OCI-LY3 (cell line): ENCODE measurements around the gene SLC17A2.
"Not testable (repeated sequence)": the region's sequence is repeated elsewhere in the genome, so short reads cannot be mapped to it uniquely, and the experiment has no call there.

Source experiments
- H2AFZ ChIP-seq: fragments of 200-600, 300-600 bp; shearing (Covaris generic); 2 replicates; pipeline ENCODE4 v1.6.0; 2014; ENCODE audit warnings: antibody characterized with exemption, low read depth, low read length
- H3K27ac ChIP-seq: fragments of 200-600, 300-600 bp; sonication (generic); 2 replicates; pipeline ENCODE4 v1.5.1; 2014; ENCODE audit warnings: mild to moderate bottlenecking, low read length, moderate library complexity, mixed read lengths
- H3K27me3 ChIP-seq: fragments of 200-600, 300-600 bp; sonication (generic); 2 replicates; pipeline ENCODE4 v1.6.1; 2014; ENCODE audit warnings: low read depth, low read length, mixed read lengths
- H3K36me3 ChIP-seq: fragments of 200-600, 300-600 bp; sonication (generic); replicated peaks from 2 replicates; pipeline ENCODE3; 2014; ENCODE audit warnings: low read depth, low read length, mixed read lengths
- H3K4me1 ChIP-seq: fragments of 300-600, 200-600 bp; sonication (generic); 2 replicates; pipeline ENCODE4 v1.6.1; 2014; ENCODE audit warnings: low read length, mixed read lengths
- H3K4me2 ChIP-seq: fragments of 200-600, 300-600 bp; sonication (generic); 2 replicates; pipeline ENCODE4 v1.6.1; 2014; ENCODE audit warnings: low read length, mixed read lengths
- H3K4me3 ChIP-seq: fragments of 300-600, 200-600 bp; sonication (generic); 2 replicates; pipeline ENCODE4 v1.5.1; 2014; ENCODE audit warnings: antibody characterized with exemption, mild to moderate bottlenecking, low read length, moderate library complexity
- H3K79me2 ChIP-seq: fragments of 300-600, 200-600 bp; shearing (Covaris generic); 2 replicates; pipeline ENCODE4 v1.6.1; 2014; ENCODE audit warnings: mild to moderate bottlenecking, low read length, mixed read lengths
- H3K9ac ChIP-seq: fragments of 300-600, 200-600 bp; shearing (Covaris generic); 2 replicates; pipeline ENCODE4 v1.6.0; 2014; ENCODE audit warnings: mild to moderate bottlenecking, low read length, moderate library complexity
- H3K9me3 ChIP-seq: fragments of 200-600, 300-600 bp; shearing (Covaris generic); 2 replicates; pipeline ENCODE4 v1.6.1; 2014; ENCODE audit warnings: low read length, mixed read lengths; ENCODE audit not compliant: insufficient read depth
- H4K20me1 ChIP-seq: fragments of 200-600, 300-600 bp; sonication (generic); 2 replicates; pipeline ENCODE4 v1.6.1; 2016; ENCODE audit warnings: low read length, mixed read lengths; ENCODE audit not compliant: insufficient read depth
- CTCF ChIP-seq: fragments of 200-600, 300-600 bp; sonication (generic); IDR thresholded peaks from 2 replicates; pipeline ENCODE4 v1.5.1; 2014; ENCODE audit warnings: antibody characterized with exemption, low read length, low read depth
- EZH2phosphoT487 ChIP-seq: fragments of 200-600 bp; shearing (Covaris generic); IDR thresholded peaks from 2 replicates; pipeline ENCODE4 v1.6.1; 2018; ENCODE audit warnings: antibody characterized with exemption, mixed run types, low read depth

Gene SLC17A2

DNA sequence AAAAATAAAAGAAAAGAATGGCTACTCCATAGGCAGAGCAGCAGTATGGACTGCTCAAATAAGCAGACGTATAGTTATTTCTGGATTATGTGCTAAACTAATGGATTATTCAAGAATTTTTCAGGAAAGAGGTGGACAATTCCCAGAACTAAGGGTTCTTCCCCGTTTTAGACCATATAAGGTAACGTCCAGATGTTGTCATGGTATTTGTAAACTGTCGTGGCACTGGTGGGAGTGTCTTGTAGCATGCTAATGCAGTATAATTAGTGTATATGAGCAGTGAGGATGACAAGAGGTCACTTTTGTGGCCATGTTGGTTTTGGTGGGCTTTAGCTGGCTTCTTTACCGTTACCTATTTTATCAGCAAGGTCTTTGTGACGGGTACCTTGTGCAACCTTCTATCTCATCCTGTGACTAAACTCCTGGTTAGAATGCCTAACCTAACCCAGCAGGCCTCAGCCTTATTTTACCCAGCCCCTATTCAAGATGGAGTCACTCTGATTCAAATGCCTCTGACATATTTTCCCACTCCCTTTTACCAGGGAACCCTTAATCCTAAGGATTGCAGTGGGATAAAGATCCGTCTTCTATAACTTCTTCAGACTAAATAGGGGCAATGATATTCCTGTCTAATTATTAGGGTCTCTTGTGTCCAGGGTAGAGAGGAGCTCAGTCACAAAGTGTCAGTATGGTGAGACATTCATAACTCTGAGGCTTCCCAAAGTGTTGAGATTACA lies 21.0 kb upstream of the SLC17A2 start:
- Histone ChIP-seq H3K36me3 (no peaks in the 10 kb centered on the region), H2AFZ (no peak overlapping the region), H3K79me2 (no peaks in the 10 kb centered on the region), H3K4me2 (no peak overlapping the region), H4K20me1 (no peaks in the 10 kb centered on the region), H3K4me1 (no peaks in the 10 kb centered on the region), H3K4me3 (no peak overlapping the region), H3K27me3 (no peaks in the 10 kb centered on the region), H3K27ac (no peak overlapping the region), H3K9ac (no peak overlapping the region), H3K9me3 (no peaks in the 10 kb centered on the region)
- no peak for TF ChIP-seq CTCF
- TF ChIP-seq EZH2phosphoT487, result no peak

DNA sequence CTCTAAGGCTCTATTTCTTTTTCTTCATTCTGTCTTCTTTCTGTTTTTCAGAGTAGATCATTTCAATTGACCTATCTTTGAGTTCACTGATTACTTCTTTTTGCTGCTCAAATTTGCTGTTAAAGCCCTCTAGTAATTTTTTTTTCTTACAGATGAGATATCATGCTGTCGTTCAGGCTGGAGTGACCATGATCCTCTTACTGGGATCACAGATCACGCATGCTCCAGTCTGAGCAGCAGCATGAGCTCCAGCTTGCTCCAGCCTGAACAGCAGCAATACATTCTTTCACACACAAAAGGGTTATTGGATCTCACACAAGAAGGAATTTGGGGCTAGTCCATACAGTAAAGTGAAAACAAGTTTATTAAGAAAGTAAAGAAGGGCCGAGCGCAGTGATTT lies 19.8 kb upstream of the SLC17A2 start:
- Histone ChIP-seq H3K9me3 (no peaks in the 10 kb centered on the region), H3K79me2 (no peaks in the 10 kb centered on the region), H3K4me1 (peaks cover 2% of the 10 kb centered on the region; the same call in 1 of the 2 replicates), H3K27me3 (no peaks in the 10 kb centered on the region), H3K27ac (no peak overlapping the region), H4K20me1 (no peaks in the 10 kb centered on the region), H3K36me3 (no peaks in the 10 kb centered on the region), H3K9ac (no peak overlapping the region), H3K4me3 (no peak overlapping the region), H3K4me2 (no peak overlapping the region), H2AFZ (no peak overlapping the region)
- TF ChIP-seq CTCF (no peak), EZH2phosphoT487 (no peak)

- H3K36me3 ChIP-seq, result no peaks in the 10 kb centered on the region
- no peak overlapping the region for H2AFZ ChIP-seq
- TF ChIP-seq CTCF (no peak), EZH2phosphoT487 (no peak)
- H3K9me3 ChIP-seq, result no peaks in the 10 kb centered on the region
- peaks cover 2% of the 10 kb centered on the region; the same call in 1 of the 2 replicates for H3K27me3 ChIP-seq
- H3K27ac ChIP-seq, result no peak overlapping the region
- H3K79me2 ChIP-seq, result no peaks in the 10 kb centered on the region
- no peaks in the 10 kb centered on the region for H4K20me1 ChIP-seq
- no peak overlapping the region for H3K4me3 ChIP-seq
- peaks cover 7% of the 10 kb centered on the region for H3K4me1 ChIP-seq
- no peak overlapping the region for H3K4me2 ChIP-seq
- H3K9ac ChIP-seq, result no peak overlapping the region
Measured at GRCh38 chr6:25949695-25950094, 19.2 kb upstream of the SLC17A2 start.

- not testable (repeated sequence) for H3K4me3 ChIP-seq, H3K79me2 ChIP-seq, H3K27ac ChIP-seq, H3K4me2 ChIP-seq, H2AFZ ChIP-seq, H3K9ac ChIP-seq, H4K20me1 ChIP-seq, H3K9me3 ChIP-seq, H3K27me3 ChIP-seq, H3K36me3 ChIP-seq, H3K4me1 ChIP-seq
Measured at GRCh38 chr6:25947492-25947891, 17.0 kb upstream of the SLC17A2 start.
